ENCODE data around the gene NPC1.

DNA sequence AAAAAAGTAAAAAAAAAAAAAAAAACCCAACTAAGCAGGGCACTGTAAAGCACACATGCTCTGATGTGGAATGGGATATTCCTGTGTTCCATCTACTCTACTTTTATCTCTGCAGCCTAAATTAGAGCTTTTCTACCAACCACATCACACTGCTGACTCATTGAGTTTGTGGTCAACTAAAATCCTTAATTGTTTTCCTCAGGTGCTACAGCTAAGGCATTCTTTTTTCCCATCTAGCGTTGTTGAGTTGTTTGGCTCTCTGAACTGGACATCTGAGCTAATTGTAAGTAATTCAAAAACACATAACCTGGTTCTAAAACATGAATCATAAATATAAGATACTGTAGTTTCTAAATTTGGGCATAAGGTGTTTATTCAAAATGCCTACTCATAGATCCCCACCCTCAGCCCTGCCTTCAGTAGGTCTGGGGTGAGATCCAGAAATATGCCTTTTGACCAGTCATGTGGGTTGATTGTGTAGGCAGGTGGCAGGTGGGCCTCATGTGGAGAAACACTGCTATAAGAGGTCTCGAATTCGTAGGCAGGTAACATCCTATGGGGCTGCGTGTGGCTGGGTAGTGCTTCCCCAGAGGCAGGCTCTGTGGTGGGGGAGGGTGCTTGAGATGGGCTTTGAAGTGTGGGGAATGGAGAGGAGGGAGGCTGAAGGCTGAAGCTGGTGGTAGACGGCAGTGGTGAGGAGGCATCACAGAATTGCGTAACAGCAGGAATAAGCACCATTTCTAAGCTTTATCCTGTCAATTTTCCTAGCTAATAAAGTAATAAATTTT lies 49.2 kb upstream of the NPC1 start:
- TF ChIP-seq EZH2 (IDR thresholded peaks at IDR 0.05; ENCODE audit: low read depth, low read length, severe bottlenecking): no peak
- no peak for TF ChIP-seq JUND (IDR thresholded peaks at IDR 0.05; ENCODE audit: low read length)
- no peak for TF ChIP-seq POLR2A (IDR thresholded peaks at IDR 0.05; ENCODE audit: control extremely low read depth in 1 of 2, low read depth in 2 of 2, low read length in 2 of 2)
- TF ChIP-seq CTCF (IDR thresholded peaks at IDR 0.05; ENCODE audit: control extremely low read depth in 1 of 3, insufficient read depth in 1 of 3, low read depth in 1 of 3, low read length in 3 of 3): no peak
- TF ChIP-seq, protein P1, sequence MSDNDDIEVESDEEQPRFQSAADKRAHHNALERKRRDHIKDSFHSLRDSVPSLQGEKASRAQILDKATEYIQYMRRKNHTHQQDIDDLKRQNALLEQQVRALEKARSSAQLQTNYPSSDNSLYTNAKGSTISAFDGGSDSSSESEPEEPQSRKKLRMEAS (IDR thresholded peaks at IDR 0.05): 0 out of 2 replicates have a peak, but pooled peaks have one; percentile 34
- TF ChIP-seq CHD2 (IDR thresholded peaks at IDR 0.05; ENCODE audit: low read length): no peak
- no peak for TF ChIP-seq RFX5 (IDR thresholded peaks at IDR 0.05; ENCODE audit: borderline replicate concordance, low read depth, low read length)
- TF ChIP-seq POU5F1 (IDR thresholded peaks at IDR 0.05; ENCODE audit: low read depth, low read length): no peak
- TF ChIP-seq, protein P2, sequence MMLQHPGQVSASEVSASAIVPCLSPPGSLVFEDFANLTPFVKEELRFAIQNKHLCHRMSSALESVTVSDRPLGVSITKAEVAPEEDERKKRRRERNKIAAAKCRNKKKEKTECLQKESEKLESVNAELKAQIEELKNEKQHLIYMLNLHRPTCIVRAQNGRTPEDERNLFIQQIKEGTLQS (IDR thresholded peaks at IDR 0.05; ENCODE audit: insufficient read depth, low read depth, low read length): no peak
- no peak for TF ChIP-seq BRCA1 (IDR thresholded peaks at IDR 0.05; ENCODE audit: low read depth, low read length)
- no peak for TF ChIP-seq ZNF274 (IDR thresholded peaks at IDR 0.05; ENCODE audit: borderline replicate concordance, extremely low read depth, low read length)
- no peak for TF ChIP-seq BACH1 (IDR thresholded peaks at IDR 0.05; ENCODE audit: low read length)
- no peak for TF ChIP-seq SP1 (IDR thresholded peaks at IDR 0.05; ENCODE audit: low read depth, low read length)

Data from H1 (cell line).